Activated CD4-positive, CD25-positive, alpha-beta regulatory T cell treated with anti-CD3 and anti-CD28 coated beads, Interleukin-2, amount 50 U/mL, for 24 hours (primary cell): Measurements from ENCODE around the gene PLIN1.

Source experiments
- ATAC-seq, 2 donors: fragments of 150-1000 bp; cut with Tn5 transposase; one replicate each; pipeline ENCODE4 v1.10.0; 2021; ENCODE audit warnings: mild to moderate bottlenecking in 1 of 2, moderate library complexity in 1 of 2

PLIN1 gene

GRCh38 chr15:89625716-89626115 lies 53.5 kb downstream of the PLIN1 start:
- no peak for ATAC-seq

GRCh38 chr15:89623165-89623564 lies 56.0 kb downstream of the PLIN1 start:
- ATAC-seq = no peak

GRCh38 chr15:89621547-89621946 lies 57.6 kb downstream of the PLIN1 start:
- no peak for ATAC-seq

GRCh38 chr15:89616228-89616627 lies 62.9 kb downstream of the PLIN1 start:
- no peak for ATAC-seq

GRCh38 chr15:89615135-89615534 lies 64.0 kb downstream of the PLIN1 start:
- no peak for ATAC-seq
